Measurements from ENCODE around the gene MFSD12.

DNA sequence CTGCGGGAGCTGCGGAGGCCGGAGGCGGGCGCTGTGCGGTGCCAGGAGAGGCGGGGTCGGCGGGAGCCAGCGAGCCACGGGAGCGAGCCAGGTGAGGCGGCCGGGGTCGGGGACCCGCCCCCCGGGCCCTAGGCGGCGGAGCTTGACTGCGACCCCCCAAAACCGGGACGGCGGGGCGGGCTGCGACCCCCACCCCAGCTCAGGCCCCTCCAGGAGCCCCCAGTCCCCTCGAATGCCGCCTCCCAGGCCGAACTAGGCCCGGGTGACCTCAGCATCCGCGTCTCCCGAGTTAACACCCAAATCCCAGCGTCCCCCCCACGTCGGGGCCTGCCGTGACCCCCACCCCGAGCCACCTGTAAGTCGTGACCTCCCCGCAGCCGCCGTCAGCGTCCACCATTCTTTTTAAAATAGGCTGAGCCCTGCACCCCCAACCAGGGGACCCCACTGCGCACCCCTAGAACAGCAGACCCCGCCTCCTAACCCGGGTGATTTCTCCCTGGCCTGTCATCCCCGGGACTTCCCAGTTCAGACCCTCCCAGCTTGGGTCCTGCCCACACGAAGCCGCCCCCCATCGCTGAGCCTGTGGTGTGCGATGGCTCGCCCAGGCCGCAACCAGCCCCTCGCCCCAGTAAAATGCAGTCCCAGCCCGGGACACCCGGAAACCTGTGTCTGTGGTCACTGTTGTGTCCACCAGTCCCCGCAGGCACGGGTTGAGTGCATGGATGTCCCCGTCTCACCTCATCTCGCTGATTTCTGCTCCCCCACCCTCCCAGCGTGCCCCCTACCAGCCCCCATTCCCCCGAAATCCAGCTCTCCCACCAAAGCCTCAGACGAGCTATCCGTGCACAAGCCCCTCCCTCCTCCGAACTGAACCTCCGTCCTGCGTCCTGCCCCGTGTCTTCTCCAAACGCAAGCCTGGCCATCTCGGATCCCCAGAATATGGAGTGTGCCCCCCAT lies 50.7 kb downstream of the MFSD12 start:
- TF ChIP-seq RBAK (tag by site-specific recombination; IDR thresholded peaks at IDR 0.05): no peak
- TF ChIP-seq ZNF274 (IDR thresholded peaks at IDR 0.05; ENCODE audit: low read length): no peak
- TF ChIP-seq ZNF274 (tag by site-specific recombination; IDR thresholded peaks at IDR 0.05; ENCODE audit: borderline replicate concordance): no peak
- TF ChIP-seq ZNF510 (tag by site-specific recombination; IDR thresholded peaks at IDR 0.05; ENCODE audit: insufficient replicate concordance): no peak
- TF ChIP-seq ZNF174 (tag by site-specific recombination; IDR thresholded peaks at IDR 0.05): no peak
- TF ChIP-seq MYNN (tag by site-specific recombination; IDR thresholded peaks at IDR 0.05; ENCODE audit: borderline replicate concordance): no peak
- TF ChIP-seq, protein P1, sequence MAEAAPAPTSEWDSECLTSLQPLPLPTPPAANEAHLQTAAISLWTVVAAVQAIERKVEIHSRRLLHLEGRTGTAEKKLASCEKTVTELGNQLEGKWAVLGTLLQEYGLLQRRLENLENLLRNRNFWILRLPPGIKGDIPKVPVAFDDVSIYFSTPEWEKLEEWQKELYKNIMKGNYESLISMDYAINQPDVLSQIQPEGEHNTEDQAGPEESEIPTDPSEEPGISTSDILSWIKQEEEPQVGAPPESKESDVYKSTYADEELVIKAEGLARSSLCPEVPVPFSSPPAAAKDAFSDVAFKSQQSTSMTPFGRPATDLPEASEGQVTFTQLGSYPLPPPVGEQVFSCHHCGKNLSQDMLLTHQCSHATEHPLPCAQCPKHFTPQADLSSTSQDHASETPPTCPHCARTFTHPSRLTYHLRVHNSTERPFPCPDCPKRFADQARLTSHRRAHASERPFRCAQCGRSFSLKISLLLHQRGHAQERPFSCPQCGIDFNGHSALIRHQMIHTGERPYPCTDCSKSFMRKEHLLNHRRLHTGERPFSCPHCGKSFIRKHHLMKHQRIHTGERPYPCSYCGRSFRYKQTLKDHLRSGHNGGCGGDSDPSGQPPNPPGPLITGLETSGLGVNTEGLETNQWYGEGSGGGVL (tag by site-specific recombination; IDR thresholded peaks at IDR 0.05): no peak

All from HEK293 (cell line).